Non-pigmented ciliary epithelial cell (primary cell): ENCODE results near the gene MANSC1.

Experiments
- DNase-seq: peaks from one replicate; pipeline ENCODE4 v3.0.0-alpha.2; 2010; ENCODE audit warnings: low read depth

Gene MANSC1

GRCh38 chr12:12349711-12350665 is at the start of gene MANSC1:
Gene MANSC1, minus strand, starts transcription at chr12:12350242. Its CDS starts 6,928 bp downstream, at chr12:12343314.
- DNase-seq, result no peak

GRCh38 chr12:12399161-12399560 is 49.1 kb upstream of the MANSC1 start:
- DNase-seq, result no peak

GRCh38 chr12:12398026-12398859 is 48.2 kb upstream of the MANSC1 start:
- DNase-seq, result peak; percentile 89

GRCh38 chr12:12397184-12397583 is 47.1 kb upstream of the MANSC1 start:
- no peak for DNase-seq

DNA sequence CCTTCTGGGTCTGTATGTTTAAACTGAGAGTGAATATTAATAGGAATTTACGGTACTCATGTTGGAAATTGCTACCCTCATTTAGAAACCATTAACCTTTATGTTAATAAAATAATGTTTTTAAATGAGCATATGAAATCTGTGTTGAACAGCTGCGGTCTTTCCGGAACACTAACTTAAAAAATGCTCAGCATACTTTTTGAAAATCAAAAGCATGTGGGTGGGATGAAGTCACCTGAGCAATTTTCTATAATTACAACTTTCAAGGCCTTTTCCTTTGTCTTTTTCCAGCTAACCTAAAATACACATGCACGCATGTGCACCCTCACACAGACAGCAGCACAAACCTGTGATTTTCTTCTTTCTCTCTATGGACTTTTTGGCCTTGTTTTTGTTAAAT is 46.7 kb upstream of the MANSC1 start:
- no peak for DNase-seq

- no peak for DNase-seq
Measured at GRCh38 chr12:12393171-12393570, 43.1 kb upstream of the MANSC1 start.

DNA sequence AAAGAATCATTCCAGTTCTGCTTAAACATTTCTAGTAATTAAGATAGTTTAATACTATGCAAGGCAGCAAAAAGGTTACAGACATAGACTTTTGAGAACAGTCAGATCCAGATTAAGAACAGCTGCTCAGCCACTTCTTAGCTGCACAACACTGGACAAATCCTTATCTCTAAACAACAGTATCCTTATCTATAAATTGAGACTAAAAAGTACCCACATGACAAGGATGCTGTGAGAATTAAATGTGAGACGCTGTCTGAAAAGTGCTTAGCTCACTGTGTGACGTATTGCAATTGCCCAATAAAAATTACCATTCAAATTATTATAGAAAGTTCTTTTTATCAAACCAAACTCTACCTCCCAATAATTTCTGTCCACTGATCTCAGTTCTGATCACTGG is 42.4 kb upstream of the MANSC1 start:
- DNase-seq, result no peak

DNA sequence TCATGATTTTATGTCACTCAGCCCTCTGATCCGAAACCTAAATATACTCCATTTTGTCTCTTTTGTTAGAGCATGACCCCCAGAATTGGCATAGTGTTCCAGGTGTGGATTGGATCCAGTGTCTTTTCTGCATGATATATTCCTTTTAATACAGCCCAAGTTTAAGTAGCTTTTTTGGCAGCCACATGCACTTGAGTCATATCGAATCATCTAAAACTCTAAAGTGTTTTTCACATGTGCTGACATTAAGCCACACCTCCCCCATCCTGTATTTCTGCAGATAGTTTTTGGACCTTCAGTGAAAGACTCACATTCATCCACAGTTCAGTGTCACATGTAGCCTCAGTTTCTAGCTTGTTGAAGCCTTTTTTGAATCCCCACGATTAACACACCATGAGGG is 37.5 kb upstream of the MANSC1 start:
- DNase-seq, result no peak

DNA sequence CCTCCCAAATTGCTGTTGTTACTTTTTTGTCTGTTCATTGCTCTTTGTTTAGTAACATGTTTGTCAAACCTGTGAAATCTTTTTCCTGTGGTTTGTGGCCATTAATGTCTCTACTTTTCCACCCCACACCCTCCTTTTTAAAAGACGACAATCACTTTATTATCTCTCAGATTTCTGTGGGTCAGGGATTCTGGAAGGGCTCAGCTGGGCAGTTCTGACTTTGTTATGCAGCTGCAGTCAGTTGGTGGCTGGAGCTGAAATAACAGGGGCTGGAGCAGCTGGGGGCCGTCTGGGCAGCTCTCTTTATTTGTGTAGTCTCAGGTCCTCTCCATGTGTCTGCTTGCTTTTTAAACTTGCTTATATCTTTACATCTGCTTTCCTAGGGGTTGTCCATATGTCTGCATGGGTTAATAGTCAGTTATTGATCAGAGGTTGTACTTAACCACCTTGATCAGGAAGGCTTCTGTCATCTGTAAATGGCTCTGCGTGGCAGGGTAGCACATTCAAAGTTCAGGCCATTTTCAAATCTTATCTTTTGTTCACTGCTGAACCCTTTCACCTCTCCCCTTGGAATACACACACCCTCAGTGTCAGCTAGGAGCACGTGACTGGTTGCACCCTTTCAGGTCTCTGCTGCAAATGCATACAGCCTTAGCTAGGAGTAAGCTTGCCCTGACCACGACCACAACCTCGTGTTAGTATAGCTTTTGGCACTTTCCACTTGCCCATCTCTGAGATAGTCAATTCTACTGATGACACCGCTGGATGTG is 34.7 kb upstream of the MANSC1 start:
- no peak for DNase-seq

DNA sequence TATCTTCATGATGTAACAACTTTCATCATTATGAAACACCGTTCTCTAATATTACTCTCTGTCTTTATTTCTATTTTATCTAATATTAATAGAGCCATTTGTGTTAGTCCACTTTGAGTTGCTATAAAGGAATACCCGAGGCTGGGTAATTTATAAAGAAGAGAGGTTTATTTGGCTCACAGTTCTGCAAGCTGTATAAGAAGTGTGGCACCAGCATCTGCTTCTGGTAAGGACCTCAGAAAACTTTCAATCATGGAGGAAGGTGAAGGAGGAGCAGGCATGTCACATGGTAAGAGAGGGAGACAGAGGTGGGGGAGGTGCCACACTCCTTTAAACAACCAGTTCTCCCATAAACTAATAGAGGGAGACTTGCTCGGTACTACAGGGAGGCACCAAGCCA is 31.9 kb upstream of the MANSC1 start:
- no peak for DNase-seq

DNA sequence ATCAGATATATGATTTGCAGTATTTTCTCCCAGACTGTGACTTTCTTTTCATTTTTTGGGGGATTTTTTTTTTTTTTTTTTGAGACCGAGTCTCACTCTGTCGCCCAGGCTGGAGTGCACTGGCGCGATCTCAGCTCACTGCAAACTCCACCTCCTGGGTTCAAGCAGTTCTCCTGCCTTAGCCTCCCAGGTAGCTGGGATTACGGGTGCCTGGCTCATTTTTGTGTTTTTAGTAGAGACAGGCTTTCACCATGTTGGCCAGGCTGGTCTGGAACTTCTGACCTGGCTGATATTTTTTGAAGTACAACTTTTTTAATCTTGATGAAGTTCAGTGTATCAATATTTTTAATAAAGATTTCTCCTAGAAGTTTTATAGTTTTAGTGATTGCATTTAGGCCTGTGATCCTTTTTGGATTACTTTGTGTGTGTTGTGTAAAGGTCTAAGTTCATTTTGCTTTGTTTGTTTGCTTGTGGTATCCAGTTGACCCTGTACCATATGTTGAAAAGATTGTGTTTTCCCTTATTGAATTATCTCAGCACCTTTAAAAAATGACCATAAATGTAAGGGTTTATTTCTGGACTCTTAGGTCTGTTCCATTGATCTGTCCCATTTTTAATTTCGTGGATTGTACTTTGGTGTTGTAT is 31.0 kb upstream of the MANSC1 start:
- DNase-seq, result no peak

- no peak for DNase-seq
Measured at GRCh38 chr12:12379831-12380730, 30.0 kb upstream of the MANSC1 start.

DNA sequence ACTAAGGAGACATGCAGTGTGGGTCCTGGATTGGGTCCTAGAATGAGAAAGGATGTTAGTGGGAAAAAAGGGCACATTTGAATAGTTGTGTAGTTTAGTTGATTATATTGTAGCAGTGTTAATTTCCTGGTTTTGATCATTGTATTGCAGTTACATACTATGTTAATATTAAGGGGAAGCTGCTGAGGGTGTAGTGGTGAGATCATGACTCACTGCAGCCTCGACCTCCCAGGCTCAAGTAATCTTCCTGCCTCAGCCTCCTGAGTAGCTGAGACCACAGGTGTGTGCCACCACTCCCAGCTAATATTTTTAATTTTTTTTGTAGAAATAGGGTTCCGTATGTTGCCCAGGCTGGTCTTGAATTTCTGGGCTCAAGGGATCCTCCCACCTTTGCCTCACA is 28.6 kb upstream of the MANSC1 start:
- no peak for DNase-seq

GRCh38 chr12:12376646-12377448 is 26.8 kb upstream of the MANSC1 start:
- DNase-seq, result peak; percentile 59

- DNase-seq, result no peak
Measured at GRCh38 chr12:12372946-12373722, 23.1 kb upstream of the MANSC1 start.

DNA sequence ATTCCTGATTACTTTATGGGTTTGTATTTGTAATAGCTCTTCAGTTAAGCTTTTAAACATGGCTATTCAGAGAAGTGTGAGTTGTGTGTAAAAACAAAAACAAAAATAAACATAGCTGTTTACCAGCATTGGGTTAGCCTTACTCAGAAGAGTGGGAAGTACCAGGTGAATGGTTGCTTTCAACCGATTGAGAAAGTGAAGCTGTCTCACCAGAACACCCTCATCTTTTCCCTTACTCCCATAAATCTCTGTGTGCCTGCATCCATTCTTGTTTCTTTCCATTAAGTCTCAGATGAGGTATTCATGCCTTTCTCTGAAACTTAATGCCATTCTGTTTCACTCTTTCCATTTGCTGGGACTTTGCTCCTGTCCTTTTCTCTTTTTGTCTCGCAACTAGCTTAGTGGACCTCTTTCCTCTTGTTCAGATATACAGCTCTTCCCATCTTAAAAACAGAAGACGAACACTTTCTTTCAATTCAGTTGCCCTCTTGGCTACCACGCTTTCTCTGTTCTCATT is 17.5 kb upstream of the MANSC1 start:
- DNase-seq, result no peak

GRCh38 chr12:12366701-12367481 is 16.8 kb upstream of the MANSC1 start:
- no peak for DNase-seq

GRCh38 chr12:12365931-12366431 is 15.9 kb upstream of the MANSC1 start:
- DNase-seq, result no peak
